ENCODE data around the gene PAK3.

DNA sequence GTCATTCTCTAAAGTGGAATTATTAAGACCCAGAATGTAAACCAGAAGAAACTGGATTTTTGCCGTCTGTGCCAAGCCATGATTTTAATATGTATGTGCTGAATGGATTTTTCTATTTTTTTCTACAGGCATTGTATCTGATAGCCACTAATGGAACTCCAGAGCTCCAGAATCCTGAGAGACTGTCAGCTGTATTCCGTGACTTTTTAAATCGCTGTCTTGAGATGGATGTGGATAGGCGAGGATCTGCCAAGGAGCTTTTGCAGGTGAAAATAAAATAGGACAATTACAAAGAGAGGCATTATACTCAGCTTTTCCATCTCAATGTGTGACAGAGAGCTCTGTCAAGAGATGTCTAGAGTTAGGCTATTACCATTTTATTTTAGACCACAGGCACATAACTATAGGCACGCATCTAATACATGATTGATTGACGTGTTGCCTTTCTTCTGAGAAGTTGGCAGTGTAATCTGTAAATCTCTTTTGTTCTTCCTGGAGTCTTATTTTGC is 120.4 kb downstream of the PAK3 start:
- TF ChIP-seq, protein P1, sequence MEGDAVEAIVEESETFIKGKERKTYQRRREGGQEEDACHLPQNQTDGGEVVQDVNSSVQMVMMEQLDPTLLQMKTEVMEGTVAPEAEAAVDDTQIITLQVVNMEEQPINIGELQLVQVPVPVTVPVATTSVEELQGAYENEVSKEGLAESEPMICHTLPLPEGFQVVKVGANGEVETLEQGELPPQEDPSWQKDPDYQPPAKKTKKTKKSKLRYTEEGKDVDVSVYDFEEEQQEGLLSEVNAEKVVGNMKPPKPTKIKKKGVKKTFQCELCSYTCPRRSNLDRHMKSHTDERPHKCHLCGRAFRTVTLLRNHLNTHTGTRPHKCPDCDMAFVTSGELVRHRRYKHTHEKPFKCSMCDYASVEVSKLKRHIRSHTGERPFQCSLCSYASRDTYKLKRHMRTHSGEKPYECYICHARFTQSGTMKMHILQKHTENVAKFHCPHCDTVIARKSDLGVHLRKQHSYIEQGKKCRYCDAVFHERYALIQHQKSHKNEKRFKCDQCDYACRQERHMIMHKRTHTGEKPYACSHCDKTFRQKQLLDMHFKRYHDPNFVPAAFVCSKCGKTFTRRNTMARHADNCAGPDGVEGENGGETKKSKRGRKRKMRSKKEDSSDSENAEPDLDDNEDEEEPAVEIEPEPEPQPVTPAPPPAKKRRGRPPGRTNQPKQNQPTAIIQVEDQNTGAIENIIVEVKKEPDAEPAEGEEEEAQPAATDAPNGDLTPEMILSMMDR (IDR thresholded peaks at IDR 0.05; ENCODE audit: insufficient read depth, low read depth, low read length), result no peak
- TF ChIP-seq EZH2 (IDR thresholded peaks at IDR 0.05; ENCODE audit: insufficient read depth, low read length), result no peak

Measured in astrocyte (in vitro differentiated cells and primary cell).